K562 treated with DMSO at 1 percent for 24 hours (cell line): Measurements from ENCODE around the gene ASMT. TPM values are rescaled to one million over a fixed set of nuclear protein-coding genes. Genes with fewer than 3 reads are reported as not detected.

Experiments
- total RNA-seq: library from RNA; unstranded; fragments of 300-600 nt; gene quantifications from 2 replicates; pipeline ENCODE4 v1.2.3, GENCODE V29; 2022; ENCODE audit warnings: low read depth; ENCODE audit not compliant: insufficient read depth

The ASMT gene, protein sequence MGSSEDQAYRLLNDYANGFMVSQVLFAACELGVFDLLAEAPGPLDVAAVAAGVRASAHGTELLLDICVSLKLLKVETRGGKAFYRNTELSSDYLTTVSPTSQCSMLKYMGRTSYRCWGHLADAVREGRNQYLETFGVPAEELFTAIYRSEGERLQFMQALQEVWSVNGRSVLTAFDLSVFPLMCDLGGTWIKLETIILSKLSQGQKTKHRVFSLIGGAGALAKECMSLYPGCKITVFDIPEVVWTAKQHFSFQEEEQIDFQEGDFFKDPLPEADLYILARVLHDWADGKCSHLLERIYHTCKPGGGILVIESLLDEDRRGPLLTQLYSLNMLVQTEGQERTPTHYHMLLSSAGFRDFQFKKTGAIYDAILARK
- not detected in 2 replicates for total RNA-seq

DNA sequence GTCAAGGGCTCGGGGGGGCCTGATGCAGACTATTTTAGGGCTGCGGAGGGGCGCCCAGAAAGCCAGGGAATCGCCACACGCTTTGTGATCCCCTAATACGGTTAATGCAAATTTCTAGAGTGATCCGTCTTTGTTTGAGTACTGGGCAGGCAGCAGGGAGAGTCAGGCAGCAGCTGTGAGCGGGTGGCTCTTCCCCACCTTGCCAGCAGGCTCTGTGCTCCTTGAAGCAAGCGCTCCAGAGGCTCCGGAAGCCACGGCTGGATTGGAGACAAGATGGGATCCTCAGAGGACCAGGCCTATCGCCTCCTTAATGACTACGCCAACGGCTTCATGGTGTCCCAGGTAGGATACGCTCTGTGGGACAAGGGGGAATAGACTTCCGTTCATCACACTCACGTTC lies at the start of gene ASMT:
ASMT (plus strand) TSS at position 133 of the 400 bp plus-strand sequence; CDS start at position 274, 141 bp downstream.

DNA sequence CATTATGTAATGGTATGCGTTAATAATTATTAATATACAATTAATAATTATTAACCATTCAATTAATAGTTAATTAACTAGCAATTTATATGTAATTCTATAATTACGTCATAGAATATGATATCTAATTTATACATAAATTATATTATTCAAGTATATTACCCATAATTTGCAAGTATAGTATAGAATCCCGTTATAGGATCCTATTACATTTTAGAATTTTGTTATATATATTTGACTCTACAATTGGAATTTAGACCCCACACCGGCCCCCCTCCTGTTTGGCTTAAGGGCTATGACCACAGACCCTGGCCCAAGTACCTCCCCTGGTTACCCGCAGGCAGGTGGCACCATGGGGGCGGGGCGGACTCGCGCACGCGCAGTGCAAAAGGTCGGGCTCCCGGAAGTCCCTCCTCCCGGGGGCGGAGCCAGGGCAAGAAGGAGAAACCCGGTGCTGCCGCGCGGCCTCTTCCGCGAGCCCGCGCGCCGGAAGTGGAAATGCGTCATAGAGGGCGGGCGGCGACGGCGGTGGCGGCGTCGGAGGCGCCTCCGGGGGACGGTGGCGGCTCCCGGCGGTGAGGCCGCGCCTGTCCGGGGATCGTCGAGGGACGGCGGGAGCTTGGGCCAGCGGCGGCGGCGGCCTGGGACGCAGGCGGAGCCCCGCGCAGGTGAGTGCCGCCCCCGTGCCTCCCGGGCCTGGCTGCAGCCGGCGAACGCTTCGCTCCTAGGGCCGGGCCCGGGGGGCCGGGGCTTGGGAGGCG lies 23.6 kb upstream of the ASMT start, which contains the start of gene AKAP17A:
AKAP17A (plus strand) TSS at position 503 of the 761 bp plus-strand sequence. CDS start 1,859 bp downstream, outside the sequence.

Other genes starting within 250 kb of the ASMT start
- gene SLC25A6, start 222.9 kb upstream of the ASMT start, total RNA-seq = 913 and 1,058 TPM in 2 replicates
- 29.1 and 32.0 TPM in 2 replicates for gene ASMTL, start 162.2 kb upstream of the ASMT start, total RNA-seq
- gene P2RY8, start 77.9 kb upstream of the ASMT start, total RNA-seq = 0.78 and 1.8 TPM in 2 replicates
- gene AKAP17A, start 23.5 kb upstream of the ASMT start, total RNA-seq = 27.4 and 29.0 TPM in 2 replicates